K562 (cell line): ENCODE results near the gene LST1. TPM values are rescaled to one million over a fixed set of nuclear protein-coding genes. Genes with fewer than 3 reads are reported as not detected.
A peak's percentile ranks its signal among the peaks of the same experiment; 100 is the strongest.

Experiments
- CHD7 ChIP-seq: fragments of 200-600 bp; sonication (generic); IDR thresholded peaks from one replicate; pipeline ENCODE4 v1.6.1; 2012; ENCODE audit warnings: mild to moderate bottlenecking, low read depth, low read length, inconsistent platforms
- CREB3L1 ChIP-seq: fragments of 450-650 bp; IDR thresholded peaks from 2 replicates; pipeline ENCODE4 v1.6.1; 2014; ENCODE audit warnings: low read depth, mild to moderate bottlenecking, moderate library complexity, borderline replicate concordance
- HIVEP1 ChIP-seq: fragments of 250-450 bp; sonication (Bioruptor Pico); IDR thresholded peaks from 2 replicates; pipeline ENCODE4 v1.4.0; 2020; ENCODE audit warnings: mild to moderate bottlenecking
- KAT8 ChIP-seq: fragments of 450-650 bp; IDR thresholded peaks from 2 replicates; pipeline ENCODE4 v1.6.1; 2016; ENCODE audit warnings: low read depth, mild to moderate bottlenecking
- LARP7 ChIP-seq: fragments of 450-650 bp; IDR thresholded peaks from 2 replicates; pipeline ENCODE4 v1.6.1; 2016
- MED1 ChIP-seq: sonication (generic); formaldehyde crosslinking; IDR thresholded peaks from 2 replicates; pipeline ENCODE4 v1.8.1; 2023; ENCODE audit warnings: missing genetic modification reagents, borderline replicate concordance
- NCOA4 ChIP-seq: fragments of 450-650 bp; IDR thresholded peaks from 2 replicates; pipeline ENCODE4 v1.6.1; 2018; ENCODE audit warnings: mild to moderate bottlenecking; ENCODE audit not compliant: partially characterized antibody
- NFRKB ChIP-seq: fragments of 450-650 bp; IDR thresholded peaks from 2 replicates; pipeline ENCODE4 v1.6.1; 2016; ENCODE audit warnings: low read depth
- YY1 ChIP-seq, 3 experiments: IDR thresholded peaks; 2 replicates each; pipeline ENCODE4 v1.6.1; 2011; ENCODE audit warnings: low read length in 2 of 3, mild to moderate bottlenecking in 2 of 3, moderate library complexity in 2 of 3, borderline replicate concordance in 1 of 3, control low read depth in 1 of 3, low read depth in 1 of 3; ENCODE audit not compliant: insufficient read depth in 3 of 3, insufficient replicate concordance in 2 of 3, control insufficient read depth in 1 of 3, insufficient read length in 1 of 3; ENCODE audit errors: extremely low read depth in 1 of 3
- ZFP30 ChIP-seq: fragments of 250-450 bp; sonication (Bioruptor Pico); IDR thresholded peaks from 2 replicates; pipeline ENCODE4 v1.8.0; 2022; ENCODE audit warnings: moderate library complexity, mild to moderate bottlenecking, inconsistent platforms, borderline replicate concordance
- ZHX1 ChIP-seq: fragments of 150-350 bp; conservative IDR thresholded peaks from 2 replicates; pipeline ENCODE4 v1.6.1; 2014; ENCODE audit warnings: low read length
- polyA plus RNA-seq, 8 experiments: library from polyadenylated mRNA; depleted of rRNA in 4 of 8; stranded (reverse) in 5 of 8; unstranded in 3 of 8; fragments of >200 nt; fragmentation: Nextera tagmentation in 2 of 8; fragmentation: Illumina TruSeq in 1 of 8; extraction: Ambion mirVana in 2 of 8; extraction: Trizol in 1 of 8; gene quantifications; 2 replicates each; pipeline versions ENCODE4 v1.2.1 to v1.2.3, GENCODE V29; 2011 to 2014; ENCODE audit warnings: inconsistent platforms in 1 of 8, missing spikeins in 1 of 8
- total RNA-seq, 7 experiments: library from RNA; depleted of rRNA in 6 of 7; stranded (reverse); fragments of >200 nt in 6 of 7; fragmentation: Illumina TruSeq in 2 of 7; extraction: Trizol in 2 of 7; gene quantifications; 2 replicates each; pipeline versions ENCODE4 v1.2.1 to v1.2.3, GENCODE V29; 2011 to 2021; ENCODE audit warnings: low replicate concordance in 1 of 7

The LST1 gene
- total and polyA plus RNA-seq, 9 of the 15 experiments (the other 6 are each of a cell fraction or from before 2014, with no cell fraction given): 0.82 to 7.8 (median 1.7) TPM

GRCh38 chr6:31580807-31581433, 5.2 kb upstream of the LST1 start (continued):
- TF ChIP-seq ZHX1 (0 out of 2 replicates have a peak, but pooled peaks have one; percentile 65), CHD7 (no peak), HIVEP1 (0 out of 2 replicates have a peak, but pooled peaks have one; percentile 55), ZFP30 (CRISPR knock-in tag) (no peak), KAT8 (no peak), MED1 (no peak), LARP7 (no peak), NCOA4 (no peak), CREB3L1 (0 out of 2 replicates have a peak, but pooled peaks have one; percentile 52), YY1 (IDR thresholded peaks at IDR 0.05; ENCODE audit: borderline replicate concordance in 1 of 3, control insufficient read depth in 1 of 3, extremely low read depth in 1 of 3, insufficient read depth in 3 of 3, insufficient read length in 1 of 3, insufficient replicate concordance in 2 of 3, low read depth in 1 of 3, low read length in 2 of 3) (peak in 2 of 3 experiments; percentile 48 to 76), NFRKB (no peak)
